HEK293 (cell line): ENCODE data around the gene GAA.

Experiments used
- CTCF ChIA-PET: fragments of 350-600 bp; formaldehyde crosslinking; extraction: SDS; loops from one replicate; lab custom pipeline; 2021; ENCODE audit warnings: antibody characterized with exemption; lab: Yijun Ruan, JAX
- POLR2A ChIA-PET: fragments of 300-600 bp; formaldehyde crosslinking; extraction: SDS; loops from one replicate; lab custom pipeline; 2020; ENCODE audit warnings: antibody characterized with exemption, inconsistent platforms; lab: Yijun Ruan, JAX
- H3K27ac ChIP-seq: fragments of 200-500 bp; sonication (Bioruptor generic); 2 replicates; pipeline ENCODE4 v1.5.1; 2014; ENCODE audit warnings: low read depth, low read length, control low read depth, inconsistent platforms; ENCODE audit errors: extremely low read depth
- H3K36me3 ChIP-seq, 2 experiments: fragments of 200-500 bp in 1 of 2; sonication (Bioruptor generic) in 1 of 2; 1 replicate in 1 of 2; 2 replicates in 1 of 2; pipeline ENCODE4 v1.5.1; 2014 to 2017; ENCODE audit warnings: inconsistent platforms in 2 of 2, low read length in 2 of 2; ENCODE audit not compliant: control insufficient read depth in 2 of 2, insufficient read depth in 1 of 2
- H3K4me1 ChIP-seq: fragments of 200-500 bp; sonication (Bioruptor generic); 2 replicates; pipeline ENCODE4 v1.5.1; 2014; ENCODE audit warnings: mild to moderate bottlenecking, low read length, inconsistent platforms; ENCODE audit not compliant: control insufficient read depth, insufficient read depth
- H3K4me3 ChIP-seq: 2 replicates; pipeline ENCODE4 v1.5.1; 2011; ENCODE audit warnings: low read depth, mild to moderate bottlenecking, control low read depth, low read length, moderate library complexity
- H3K9me3 ChIP-seq: fragments of 200-500 bp; sonication (Bioruptor generic); 2 replicates; pipeline ENCODE4 v1.5.1; 2014; ENCODE audit warnings: low read depth, low read length, inconsistent platforms; ENCODE audit not compliant: control insufficient read depth, insufficient read depth
- BCL11A ChIP-seq: fragments of 450-650 bp; formaldehyde crosslinking; IDR thresholded peaks from 2 replicates; pipeline ENCODE4 v1.5.1; 2016; ENCODE audit warnings: low read depth, missing biosample characterization, missing genetic modification characterization
- IKZF3 ChIP-seq: fragments of 450-650 bp; IDR thresholded peaks from 2 replicates; pipeline ENCODE4 v1.5.0; 2018; ENCODE audit warnings: missing biosample characterization, mild to moderate bottlenecking, missing genetic modification characterization, moderate library complexity
- KLF8 ChIP-seq: fragments of 450-650 bp; formaldehyde crosslinking; IDR thresholded peaks from 2 replicates; pipeline ENCODE4 v1.5.1; 2016; ENCODE audit warnings: missing biosample characterization, missing genetic modification characterization
- MZF1 ChIP-seq: fragments of 450-650 bp; formaldehyde crosslinking; IDR thresholded peaks from 2 replicates; pipeline ENCODE4 v1.5.1; 2017; ENCODE audit warnings: missing biosample characterization, missing genetic modification characterization, borderline replicate concordance
- PATZ1 ChIP-seq: fragments of 450-650 bp; formaldehyde crosslinking; IDR thresholded peaks from 2 replicates; pipeline ENCODE4 v1.5.1; 2016; ENCODE audit warnings: missing biosample characterization, missing genetic modification characterization
- PRDM6 ChIP-seq: fragments of 450-650 bp; formaldehyde crosslinking; IDR thresholded peaks from 2 replicates; pipeline ENCODE4 v1.5.1; 2017; ENCODE audit warnings: missing biosample characterization, missing genetic modification characterization
- ZBTB17 ChIP-seq: fragments of 450-650 bp; formaldehyde crosslinking; IDR thresholded peaks from 2 replicates; pipeline ENCODE4 v1.5.1; 2016; ENCODE audit warnings: missing biosample characterization, missing genetic modification characterization
- ZEB2 ChIP-seq: fragments of 450-650 bp; formaldehyde crosslinking; IDR thresholded peaks from 2 replicates; pipeline ENCODE4 v1.5.1; 2016; ENCODE audit warnings: missing biosample characterization, missing genetic modification characterization
- ZIC2 ChIP-seq: fragments of 450-650 bp; formaldehyde crosslinking; IDR thresholded peaks from 2 replicates; pipeline ENCODE4 v1.5.1; 2016; ENCODE audit warnings: missing biosample characterization, missing genetic modification characterization
- ZNF18 ChIP-seq: fragments of 450-650 bp; formaldehyde crosslinking; IDR thresholded peaks from 2 replicates; pipeline ENCODE4 v1.5.1; 2016; ENCODE audit warnings: missing biosample characterization, missing genetic modification characterization
- ZNF416 ChIP-seq: fragments of 450-650 bp; formaldehyde crosslinking; IDR thresholded peaks from 2 replicates; pipeline ENCODE4 v1.5.1; 2016; ENCODE audit warnings: missing biosample characterization, missing genetic modification characterization
- ZNF48 ChIP-seq: fragments of 450-650 bp; formaldehyde crosslinking; IDR thresholded peaks from 2 replicates; pipeline ENCODE4 v1.5.1; 2016; ENCODE audit warnings: missing biosample characterization, missing genetic modification characterization
- ZNF501 ChIP-seq: fragments of 450-650 bp; formaldehyde crosslinking; IDR thresholded peaks from 2 replicates; pipeline ENCODE4 v1.5.1; 2016; ENCODE audit warnings: missing biosample characterization, missing genetic modification characterization
- ZNF518A ChIP-seq: fragments of 450-650 bp; formaldehyde crosslinking; conservative IDR thresholded peaks from 2 replicates; pipeline ENCODE4 v1.5.1; 2016; ENCODE audit warnings: low read depth, missing biosample characterization, missing genetic modification characterization
- ZNF544 ChIP-seq: fragments of 450-650 bp; formaldehyde crosslinking; IDR thresholded peaks from 2 replicates; pipeline ENCODE4 v1.5.0; 2017; ENCODE audit warnings: missing biosample characterization, missing genetic modification characterization
- ZNF549 ChIP-seq: fragments of 450-650 bp; IDR thresholded peaks from 2 replicates; pipeline ENCODE4 v1.5.1; 2018; ENCODE audit warnings: missing biosample characterization, missing genetic modification characterization, mild to moderate bottlenecking, inconsistent platforms, moderate library complexity
- ZNF654 ChIP-seq: fragments of 450-650 bp; formaldehyde crosslinking; IDR thresholded peaks from 2 replicates; pipeline ENCODE4 v1.5.1; 2016; ENCODE audit warnings: low read depth, missing biosample characterization, missing genetic modification characterization
- ZNF701 ChIP-seq: fragments of 450-650 bp; formaldehyde crosslinking; IDR thresholded peaks from 2 replicates; pipeline ENCODE4 v1.5.1; 2016; ENCODE audit warnings: missing biosample characterization, missing genetic modification characterization
- ZNF707 ChIP-seq: fragments of 450-650 bp; formaldehyde crosslinking; IDR thresholded peaks from 2 replicates; pipeline ENCODE4 v1.5.1; 2016; ENCODE audit warnings: missing biosample characterization, missing genetic modification characterization

GAA gene

GRCh38 chr17:80109066-80109660 is 7.8 kb downstream of the GAA start:
- POLR2A ChIA-PET = interaction anchor here (1.5 to 1.7 kb wide), 2 partner anchors 8 to 10 kb away, joined by 3 to 5 read pairs; partner anchors contain the start of gene GAA
- TF ChIP-seq ZEB2 (tag by site-specific recombination) = no peak
- no peak for TF ChIP-seq BCL11A
- no peak for TF ChIP-seq ZNF18
- no peak for TF ChIP-seq MZF1
- no peak for TF ChIP-seq ZBTB17 (tag by site-specific recombination)
- TF ChIP-seq ZNF654 (tag by site-specific recombination) = no peak
- TF ChIP-seq ZNF549 (tag by site-specific recombination) = no peak
- no peak for TF ChIP-seq ZNF701 (tag by site-specific recombination)
- TF ChIP-seq ZNF518A (tag by site-specific recombination) = no peak
- no peak for TF ChIP-seq PRDM6 (tag by site-specific recombination)
- no peak for TF ChIP-seq ZNF544 (tag by site-specific recombination)
- no peak for TF ChIP-seq ZNF707 (tag by site-specific recombination)
- no peak for TF ChIP-seq ZIC2 (tag by site-specific recombination)
- no peak for TF ChIP-seq KLF8 (tag by site-specific recombination)
- no peak for TF ChIP-seq ZNF501 (tag by site-specific recombination)
- TF ChIP-seq IKZF3 (tag by site-specific recombination) = no peak
- no peak for TF ChIP-seq ZNF48 (tag by site-specific recombination)
- TF ChIP-seq PATZ1 (tag by site-specific recombination) = no peak
- no peak for TF ChIP-seq ZNF416
- CTCF ChIA-PET = interaction anchor here (2.7 kb wide), 1 partner anchor 8 kb away, joined by 12 read pairs; the partner anchor contains the start of gene GAA
- H3K4me1 ChIP-seq = no peaks in the 10 kb centered on the region
- peaks cover 0 to 26% of the 10 kb centered on the region in 2 experiments; a peak in 2 of 3 replicates for H3K36me3 ChIP-seq
- no peaks in the 10 kb centered on the region for H3K9me3 ChIP-seq
- no peak overlapping the region for H3K4me3 ChIP-seq
- H3K27ac ChIP-seq = no peak overlapping the region
